GM12878 (cell line): ENCODE measurements around the gene MYBL2. TPM values are rescaled to one million over a fixed set of nuclear protein-coding genes. Genes with fewer than 3 reads are reported as not detected.

Experiments
- ATAC-seq: fragments of 200-7000 bp; cut with Tn5 transposase; 3 replicates; pipeline ENCODE4 v1.9.1; 2020; ENCODE audit warnings: mild to moderate bottlenecking, moderate library complexity
- BruUV-seq: library from RNA; stranded (reverse); fragments of 400-500 nt; replicated peaks from 2 replicates; lab custom pipeline; 2021; lab: Mats Ljungman, UMichigan
- CTCF ChIA-PET: fragments of 300-600 bp; sonication (Branson Sonifier 250); formaldehyde crosslinking; extraction: SDS; loops from one replicate; lab custom pipeline; 2021; ENCODE audit warnings: inconsistent platforms; lab: Yijun Ruan, JAX
- POLR2A ChIA-PET: fragments of 350-600 bp; formaldehyde crosslinking; extraction: SDS; loops from one replicate; lab custom pipeline; 2021; ENCODE audit warnings: inconsistent platforms; lab: Charles Lee
- RAD21 ChIA-PET: fragments of 300-600 bp; sonication (Branson Sonifier 250); formaldehyde crosslinking; loops from one replicate; lab custom pipeline; 2023; ENCODE audit warnings: antibody characterized with exemption; ENCODE audit not compliant: unreplicated experiment; lab: Charles Lee
- SMC1A ChIA-PET: fragments of 300-600 bp; sonication (Branson Sonifier 250); formaldehyde crosslinking; loops from one replicate; lab custom pipeline; 2023; ENCODE audit not compliant: unreplicated experiment, uncharacterized antibody; lab: Charles Lee
- DNase-seq: peaks from one replicate; pipeline ENCODE4 v3.0.0-alpha.2; 2011; ENCODE audit warnings: low read depth, low spot score
- FAIRE-seq: peaks from 3 replicates; lab custom pipeline; 2011; peaks lifted over from hg19 to GRCh38; lab: Jason Lieb, UNC
- H2AFZ ChIP-seq: 2 replicates; pipeline ENCODE4 v1.6.0; 2011; ENCODE audit warnings: low read depth, low read length, control low read depth; ENCODE audit not compliant: control insufficient read depth
- H3K27ac ChIP-seq: 2 replicates; pipeline ENCODE4 v1.5.1; 2011; ENCODE audit warnings: control low read depth; ENCODE audit not compliant: control insufficient read depth, insufficient read depth
- H3K27me3 ChIP-seq, 2 experiments: replicated peaks in 1 of 2; 2 replicates each; pipeline versions ENCODE4 v1.6.0 to v1.6.1; 2011; ENCODE audit warnings: low read length in 1 of 2; ENCODE audit not compliant: control insufficient read depth in 2 of 2, insufficient read depth in 2 of 2
- H3K36me3 ChIP-seq, 2 experiments: 2 replicates each; pipeline ENCODE4 v1.5.1; 2011; ENCODE audit warnings: low read length in 1 of 2; ENCODE audit not compliant: control insufficient read depth in 2 of 2, insufficient read depth in 2 of 2
- H3K4me1 ChIP-seq: 2 replicates; pipeline ENCODE4 v1.6.1; 2011; ENCODE audit warnings: mild to moderate bottlenecking, low read length, moderate library complexity, mixed read lengths; ENCODE audit not compliant: control insufficient read depth, insufficient read depth
- H3K4me2 ChIP-seq: 2 replicates; pipeline ENCODE4 v1.6.0; 2011; ENCODE audit warnings: control low read depth; ENCODE audit not compliant: control insufficient read depth, insufficient read depth
- H3K4me3 ChIP-seq: fragments of 200-600 bp; sonication (generic); 2 replicates; pipeline ENCODE4 v1.5.1; 2016
- H3K79me2 ChIP-seq: 2 replicates; pipeline ENCODE4 v1.6.0; 2011; ENCODE audit warnings: low read length; ENCODE audit not compliant: control insufficient read depth, insufficient read depth
- H3K9ac ChIP-seq: 2 replicates; pipeline ENCODE4 v1.8.0; 2011; ENCODE audit warnings: low read length, control low read depth, mixed read lengths; ENCODE audit not compliant: control insufficient read depth, insufficient read depth
- H3K9me3 ChIP-seq: replicated peaks from 3 replicates; pipeline ENCODE4 v1.5.1; 2011; ENCODE audit warnings: mild to moderate bottlenecking, low read length; ENCODE audit not compliant: control insufficient read depth, insufficient read depth
- H4K20me1 ChIP-seq: 2 replicates; pipeline ENCODE4 v1.6.0; 2011; ENCODE audit not compliant: control insufficient read depth, insufficient read depth
- ASH2L ChIP-seq: fragments of 300-600, 200-600 bp; sonication (generic); IDR thresholded peaks from 2 replicates; pipeline ENCODE4 v1.6.1; 2017; ENCODE audit warnings: low read depth, mild to moderate bottlenecking, borderline replicate concordance
- FOXM1 ChIP-seq: IDR thresholded peaks from 2 replicates; pipeline ENCODE4 v1.6.1; 2012; ENCODE audit warnings: low read depth, mild to moderate bottlenecking, inconsistent platforms, low read length, moderate library complexity
- MYC ChIP-seq: IDR thresholded peaks from 2 replicates; pipeline ENCODE4 v1.6.1; 2011; ENCODE audit warnings: mild to moderate bottlenecking, low read length, moderate library complexity, inconsistent platforms; ENCODE audit not compliant: insufficient read depth, insufficient replicate concordance, insufficient read length, severe bottlenecking
- NFYA ChIP-seq: IDR thresholded peaks from 2 replicates; pipeline ENCODE4 v1.6.1; 2011; ENCODE audit warnings: low read depth, mild to moderate bottlenecking, low read length, improper control_type of control experiment, borderline replicate concordance
- PAX5 ChIP-seq: IDR thresholded peaks from 2 replicates; pipeline ENCODE4 v1.6.1; 2011; ENCODE audit warnings: low read depth, low read length, borderline replicate concordance
- POLR2AphosphoS2 ChIP-seq: IDR thresholded peaks from 2 replicates; pipeline ENCODE4 v1.6.1; 2011; ENCODE audit warnings: low read depth, mild to moderate bottlenecking, low read length, improper control_type of control experiment, moderate library complexity
- RBBP5 ChIP-seq: fragments of 200-600 bp; sonication (generic); conservative IDR thresholded peaks from 2 replicates; pipeline ENCODE4 v1.6.1; 2016
- RELA ChIP-seq: fragments of 450-650 bp; IDR thresholded peaks from 2 replicates; pipeline ENCODE4 v1.8.0; 2014; ENCODE audit warnings: borderline replicate concordance; ENCODE audit not compliant: partially characterized antibody
- SIX5 ChIP-seq: IDR thresholded peaks from 2 replicates; pipeline ENCODE4 v1.6.1; 2011; ENCODE audit warnings: mild to moderate bottlenecking, low read depth, low read length, moderate library complexity; ENCODE audit not compliant: severe bottlenecking
- SMARCA5 ChIP-seq: fragments of 450-650 bp; IDR thresholded peaks from 2 replicates; pipeline ENCODE4 v1.6.1; 2017; ENCODE audit warnings: mild to moderate bottlenecking
- STAT3 ChIP-seq: IDR thresholded peaks from 2 replicates; pipeline ENCODE4 v1.6.1; 2011; ENCODE audit warnings: low read depth, low read length, improper control_type of control experiment
- TBL1XR1 ChIP-seq: IDR thresholded peaks from 2 replicates; pipeline ENCODE4 v1.6.1; 2012; ENCODE audit warnings: low read depth, low read length, improper control_type of control experiment
- YBX1 ChIP-seq: fragments of 450-650 bp; IDR thresholded peaks from 2 replicates; pipeline ENCODE4 v1.6.1; 2016; ENCODE audit warnings: antibody characterized with exemption
- WGBS: methylation state at CpG from one replicate; pipeline ENCODE4 v1.1.6; 2016; ENCODE audit warnings: low lambda C conversion rate; ENCODE audit not compliant: insufficient replicate concordance, insufficient coverage; ENCODE audit errors: missing lambda C conversion rate; 5-methylcytosine and 5-hydroxymethylcytosine counted together
- in situ Hi-C: fragments of 300-500 bp; cut with MboI; formaldehyde crosslinking; loops from 9 replicates; pipeline ENCODE4 v1.14.3; 2018; ENCODE audit warnings: mixed read lengths
- intact Hi-C: fragments of 100-400 bp; cut with micrococcal nuclease; formaldehyde crosslinking; loops from one replicate; pipeline ENCODE4 v1.14.2; 2022; ENCODE audit not compliant: unreplicated experiment
- polyA plus RNA-seq, 11 experiments: library from polyadenylated mRNA; depleted of rRNA in 4 of 11; unstranded in 6 of 11; stranded (reverse) in 5 of 11; fragments of >200 nt; fragmentation: Nextera tagmentation in 4 of 11; fragmentation: Illumina TruSeq in 1 of 11; extraction: Ambion mirVana in 4 of 11; extraction: Trizol in 1 of 11; gene quantifications; 1 replicate in 1 of 11; 2 replicates in 10 of 11; pipeline versions ENCODE4 v1.2.1 to v1.2.3, GENCODE V29; 2011 to 2016; ENCODE audit warnings: inconsistent platforms in 2 of 11, missing spikeins in 2 of 11, low read depth in 1 of 11
- total RNA-seq, 4 experiments: library from RNA; depleted of rRNA in 3 of 4; stranded (reverse); fragments of >200 nt in 3 of 4; fragmentation: Illumina TruSeq in 1 of 4; extraction: Trizol in 1 of 4; gene quantifications; 2 replicates each; pipeline versions ENCODE4 v1.2.1 to v1.2.3, GENCODE V29; 2013 to 2021
- TF ChIP-seq, protein P1 (sequence below): IDR thresholded peaks from 2 replicates; pipeline ENCODE4 v1.6.1; 2012; ENCODE audit warnings: low read length, inconsistent platforms
- TF ChIP-seq, protein P2 (sequence below): IDR thresholded peaks from 2 replicates; pipeline ENCODE4 v1.6.1; 2012; ENCODE audit warnings: low read depth, low read length, improper control_type of control experiment

The MYBL2 gene
- total and polyA plus RNA-seq, 10 of the 15 experiments (the other 5 are each of a cell fraction or from before 2014, with no cell fraction given): 4.5 to 213 (median 74.2) TPM

DNA sequence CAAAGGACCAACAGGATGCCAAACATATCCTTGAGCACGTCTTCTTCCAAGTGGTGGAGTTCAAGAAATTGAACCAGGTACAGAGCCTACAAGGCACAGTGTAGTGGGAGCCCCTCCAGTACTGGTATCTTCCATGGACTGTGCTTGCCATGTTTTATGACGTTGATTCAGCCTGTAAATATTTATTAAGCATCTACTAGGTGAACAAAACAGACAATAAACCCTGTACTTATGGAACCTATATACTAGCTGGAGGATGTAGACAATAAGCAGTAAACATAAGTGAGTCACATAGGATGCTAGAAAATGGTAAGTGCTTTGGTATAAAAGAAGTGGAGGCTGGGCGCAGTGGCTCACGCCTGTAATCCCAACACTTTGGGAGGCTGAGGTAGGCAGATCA, 24.4 kb upstream of the MYBL2 start:
- Histone ChIP-seq H4K20me1 (no peaks in the 10 kb centered on the region), H3K9ac (no peak overlapping the region), H3K9me3 (no peaks in the 10 kb centered on the region), H3K4me2 (no peak overlapping the region), H3K4me3 (no peak overlapping the region), H3K79me2 (no peaks in the 10 kb centered on the region), H2AFZ (no peak overlapping the region), H3K27me3 (no peaks in the 10 kb centered on the region), H3K4me1 (no peaks in the 10 kb centered on the region), H3K27ac (no peak overlapping the region), H3K36me3 (peaks cover 0 to 7% of the 10 kb centered on the region in 2 experiments; a peak in 1 of 4 replicates)
- intact Hi-C loops (no loop called here), in situ Hi-C loops (no loop called here)
- no peak for FAIRE-seq
- ATAC-seq: no peak
- ChIA-PET POLR2A (no interaction called here), SMC1A (no interaction called here), CTCF (no interaction called here), RAD21 (no interaction called here)
- TF ChIP-seq SMARCA5 (no peak), POLR2AphosphoS2 (no peak), ASH2L (no peak), YBX1 (no peak), FOXM1 (no peak)
- TF ChIP-seq, protein P1, sequence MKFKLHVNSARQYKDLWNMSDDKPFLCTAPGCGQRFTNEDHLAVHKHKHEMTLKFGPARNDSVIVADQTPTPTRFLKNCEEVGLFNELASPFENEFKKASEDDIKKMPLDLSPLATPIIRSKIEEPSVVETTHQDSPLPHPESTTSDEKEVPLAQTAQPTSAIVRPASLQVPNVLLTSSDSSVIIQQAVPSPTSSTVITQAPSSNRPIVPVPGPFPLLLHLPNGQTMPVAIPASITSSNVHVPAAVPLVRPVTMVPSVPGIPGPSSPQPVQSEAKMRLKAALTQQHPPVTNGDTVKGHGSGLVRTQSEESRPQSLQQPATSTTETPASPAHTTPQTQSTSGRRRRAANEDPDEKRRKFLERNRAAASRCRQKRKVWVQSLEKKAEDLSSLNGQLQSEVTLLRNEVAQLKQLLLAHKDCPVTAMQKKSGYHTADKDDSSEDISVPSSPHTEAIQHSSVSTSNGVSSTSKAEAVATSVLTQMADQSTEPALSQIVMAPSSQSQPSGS: no peak
- BruUV-seq: no TSS peak
- DNase-seq: no peak
- 100% methylated on average over 4 of the region's 4 CpGs for WGBS

DNA sequence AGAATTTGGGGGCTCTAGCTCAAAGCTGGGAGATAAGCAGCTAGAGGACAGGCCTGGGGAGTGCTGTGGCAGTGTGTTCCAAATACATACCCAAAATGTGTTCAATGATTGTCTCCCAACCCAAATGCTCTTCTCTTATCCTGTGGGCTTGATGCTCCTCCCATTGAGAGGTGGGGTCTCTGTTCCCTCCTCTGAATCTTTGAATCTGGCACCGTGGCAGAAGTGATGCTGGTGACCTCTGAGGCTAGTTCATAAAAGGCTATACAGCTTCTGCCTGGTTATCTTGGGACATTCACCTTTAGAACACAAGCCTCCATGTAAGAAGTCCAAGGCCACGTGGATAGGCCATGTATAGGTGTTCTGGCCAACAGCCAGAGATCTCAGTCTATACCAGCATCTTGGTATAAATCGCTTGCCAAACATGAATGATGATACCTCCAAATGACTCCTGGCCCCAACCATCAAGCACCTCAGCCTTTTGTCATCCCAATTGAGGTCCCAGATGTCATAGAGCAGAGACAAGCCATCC, 15.9 kb upstream of the MYBL2 start:
- H2AFZ ChIP-seq: no peak overlapping the region
- in situ Hi-C loops (no loop called here), intact Hi-C loops (no loop called here)
- no peaks in the 10 kb centered on the region for H3K79me2 ChIP-seq
- no peak for ATAC-seq
- POLR2A ChIA-PET: no interaction called here
- H3K27ac ChIP-seq: no peak overlapping the region
- WGBS: 48% methylated on average over 3 of the region's 3 CpGs
- H3K4me3 ChIP-seq: no peak overlapping the region
- BruUV-seq: no TSS peak
- RAD21 ChIA-PET: no interaction called here
- SMC1A ChIA-PET: no interaction called here
- H3K4me1 ChIP-seq: peaks cover 2% of the 10 kb centered on the region; the same call in 1 of the 2 replicates
- FAIRE-seq: no peak
- H3K4me2 ChIP-seq: no peak overlapping the region
- H3K9ac ChIP-seq: no peak overlapping the region
- no peaks in the 10 kb centered on the region; a peak in 1 of 4 replicates for H3K36me3 ChIP-seq
- H4K20me1 ChIP-seq: no peaks in the 10 kb centered on the region
- CTCF ChIA-PET: interaction anchor here (0.6 kb wide), 1 partner anchor 105 kb away, joined by 3 read pairs; no protein-coding TSS in a partner anchor
- no peaks in the 10 kb centered on the region for H3K9me3 ChIP-seq
- DNase-seq: no peak
- H3K27me3 ChIP-seq: no peaks in the 10 kb centered on the region
- TF ChIP-seq MYC (no peak), NFYA (no peak), RBBP5 (no peak), PAX5 (no peak), RELA (no peak), STAT3 (no peak), TBL1XR1 (no peak), SIX5 (no peak)
- TF ChIP-seq, protein P2, sequence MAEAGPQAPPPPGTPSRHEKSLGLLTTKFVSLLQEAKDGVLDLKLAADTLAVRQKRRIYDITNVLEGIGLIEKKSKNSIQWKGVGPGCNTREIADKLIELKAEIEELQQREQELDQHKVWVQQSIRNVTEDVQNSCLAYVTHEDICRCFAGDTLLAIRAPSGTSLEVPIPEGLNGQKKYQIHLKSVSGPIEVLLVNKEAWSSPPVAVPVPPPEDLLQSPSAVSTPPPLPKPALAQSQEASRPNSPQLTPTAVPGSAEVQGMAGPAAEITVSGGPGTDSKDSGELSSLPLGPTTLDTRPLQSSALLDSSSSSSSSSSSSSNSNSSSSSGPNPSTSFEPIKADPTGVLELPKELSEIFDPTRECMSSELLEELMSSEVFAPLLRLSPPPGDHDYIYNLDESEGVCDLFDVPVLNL: no peak
